ENCODE measurements around the gene VPS54.
"Not testable (repeated sequence)": the region's sequence is repeated elsewhere in the genome, so short reads cannot be mapped to it uniquely, and the experiment has no call there.

VPS54 gene

GRCh38 chr2:63866009-63866709 lies 153.1 kb downstream of the VPS54 start:
- peak in 2 of 3 donors; percentile 25 to 33 for DNase-seq

GRCh38 chr2:63865159-63865799 lies 153.9 kb downstream of the VPS54 start:
- no peak for DNase-seq

DNA sequence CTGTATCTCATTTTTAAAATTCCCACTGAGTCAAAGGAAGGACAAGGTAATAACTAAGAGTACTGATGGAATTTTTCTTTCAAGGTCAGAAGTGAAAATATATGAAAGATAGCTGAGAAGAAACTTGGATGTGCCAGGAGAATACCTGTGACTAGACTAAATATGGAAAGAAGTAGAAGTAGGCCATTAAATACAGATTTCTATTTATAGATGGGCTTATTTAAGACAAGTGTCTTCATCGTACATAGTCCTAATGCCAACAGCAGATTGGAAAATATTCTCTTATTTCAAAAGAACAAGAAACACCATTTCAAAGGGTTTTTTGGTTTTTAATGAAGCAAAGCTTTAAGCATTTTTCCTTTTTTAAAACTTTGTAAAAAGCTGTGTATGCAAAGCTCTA lies 155.5 kb downstream of the VPS54 start:
- DNase-seq, result no peak

DNA sequence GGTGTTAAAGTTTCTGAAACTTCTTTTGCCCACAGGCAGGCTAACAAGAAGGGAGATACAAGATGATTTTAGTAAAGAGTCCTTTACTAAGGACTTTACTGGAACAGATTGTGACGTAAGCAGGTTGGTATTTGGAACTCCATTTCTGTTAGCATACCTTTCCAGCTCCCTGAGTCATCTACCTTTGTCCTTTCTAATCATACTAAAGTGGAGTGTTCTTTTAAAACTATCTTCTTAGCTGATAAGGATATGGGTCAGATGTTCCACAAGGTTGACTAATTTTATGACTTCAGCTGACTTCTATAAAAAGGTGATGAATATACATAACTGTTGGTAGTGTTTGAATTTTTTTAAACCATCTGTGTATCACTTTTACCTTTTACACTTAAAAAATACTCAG lies 156.4 kb downstream of the VPS54 start:
- DNase-seq, result no peak

GRCh38 chr2:63861220-63861822 lies 157.9 kb downstream of the VPS54 start:
- peak; percentile 80 to 83 (median 82) for DNase-seq

DNA sequence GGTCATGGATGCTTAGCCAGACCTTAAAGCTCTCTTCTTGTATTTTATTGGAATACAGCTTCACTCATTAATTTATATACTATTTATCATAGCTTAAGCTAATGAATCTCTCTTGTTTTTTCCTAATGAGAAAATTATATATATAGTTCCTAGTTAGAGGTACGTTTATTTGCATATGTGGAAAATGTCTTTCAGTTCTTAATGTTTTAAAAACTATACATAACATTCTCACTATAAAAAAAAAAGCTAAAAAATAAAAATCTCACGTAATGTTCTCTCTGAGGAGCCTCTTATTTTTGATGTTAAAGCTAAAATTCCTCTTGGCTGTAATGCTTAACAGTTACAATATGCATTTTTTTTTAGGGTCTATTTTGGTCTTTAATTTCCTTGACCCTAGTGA lies 160.9 kb downstream of the VPS54 start:
- DNase-seq, result no peak

DNA sequence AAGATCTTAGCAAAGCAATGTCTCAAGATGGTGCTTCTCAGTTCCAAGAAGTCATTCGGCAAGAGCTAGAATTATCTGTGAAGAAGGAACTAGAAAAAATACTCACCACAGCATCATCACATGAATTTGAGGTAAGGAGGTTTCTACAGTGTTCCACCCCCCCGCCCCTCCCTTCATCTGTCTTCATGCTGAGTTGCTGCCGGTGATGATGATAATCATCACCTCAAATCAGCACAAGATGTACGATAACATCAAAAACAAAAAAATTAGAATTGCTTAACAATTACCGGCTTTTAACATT lies 163.0 kb downstream of the VPS54 start:
- DNase-seq, result peak; percentile 38 to 73 (median 54)

DNA sequence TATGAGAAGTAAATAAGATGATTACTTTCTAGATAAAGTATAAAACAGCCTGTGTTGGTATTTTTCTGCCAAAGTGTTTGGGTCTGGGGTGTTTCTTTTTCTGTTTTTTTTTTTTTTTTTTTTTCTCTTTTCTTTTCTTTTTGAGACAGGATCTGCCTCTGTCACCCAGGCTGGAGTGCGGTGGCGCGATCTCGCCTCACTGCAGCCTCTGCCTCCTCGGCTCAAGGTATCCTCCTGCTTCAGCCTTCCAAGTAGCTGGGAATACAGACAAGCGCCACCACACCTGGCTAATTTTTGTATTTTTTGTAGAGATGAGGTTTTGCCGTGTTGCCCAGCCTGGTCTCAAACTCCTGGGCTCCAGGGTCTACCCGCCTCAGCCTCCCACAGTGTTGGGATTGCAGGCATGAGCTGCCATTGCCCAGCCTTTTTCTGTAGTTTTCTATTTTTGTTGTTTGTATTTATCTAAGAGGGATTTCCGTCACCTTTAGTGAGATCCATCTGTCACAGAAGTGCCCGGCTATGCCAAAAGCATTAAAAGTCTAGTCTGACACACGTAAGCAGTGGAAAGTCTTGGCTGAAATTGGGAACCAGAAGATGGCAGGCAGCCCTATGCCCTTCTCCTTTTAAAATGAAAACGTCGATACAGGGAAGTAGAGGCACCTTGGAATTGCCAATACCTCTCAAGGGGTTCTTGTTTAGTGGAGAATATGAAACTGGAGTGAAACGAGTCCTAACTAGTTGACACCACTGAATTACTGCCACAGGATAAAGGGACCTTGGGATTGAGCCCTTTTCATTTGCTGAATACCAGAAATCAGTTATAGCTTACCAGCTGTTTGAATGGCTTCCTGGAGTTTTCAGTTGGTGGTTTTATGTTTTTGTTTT lies 163.6 kb downstream of the VPS54 start:
- no peak for DNase-seq

DNA sequence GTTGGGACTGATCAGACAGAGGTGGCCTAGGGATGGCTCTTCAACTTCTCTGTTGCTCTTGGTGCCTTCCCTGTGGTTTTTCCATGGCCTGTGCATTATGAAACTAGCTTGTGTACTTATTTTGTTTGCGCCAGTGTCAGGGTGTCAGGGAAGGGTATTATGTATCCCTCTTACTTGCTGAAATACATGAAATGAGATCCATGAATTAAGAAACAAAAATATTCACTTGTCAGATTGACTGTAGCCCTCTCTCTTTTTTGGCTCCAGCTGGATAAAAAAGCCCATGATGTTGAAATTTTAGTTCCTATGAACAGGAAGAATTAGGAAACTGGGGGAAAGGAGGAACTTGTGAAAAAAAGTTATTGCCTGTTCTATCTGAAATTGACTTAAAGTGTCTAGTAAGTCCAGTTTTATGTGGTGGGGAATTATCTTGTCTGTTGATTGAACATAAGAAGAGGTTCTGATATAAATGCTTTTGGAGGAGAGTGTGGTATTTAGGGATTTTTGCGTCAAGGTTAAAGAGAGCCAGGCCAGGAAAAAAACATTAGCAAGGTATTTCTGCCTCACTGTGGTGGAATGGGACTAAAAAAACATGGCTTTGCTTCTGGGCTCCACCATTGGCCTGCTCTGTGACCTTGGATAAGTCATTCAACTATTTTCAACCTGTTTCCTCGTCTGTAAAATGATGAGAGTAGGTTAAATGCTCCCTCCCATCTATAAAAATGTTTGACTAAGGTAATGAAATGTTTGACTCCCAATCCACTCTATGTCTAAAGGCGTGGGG lies 165.5 kb downstream of the VPS54 start:
- peak; percentile 61 to 88 (median 85) for DNase-seq

- no peak for DNase-seq
Observed at GRCh38 chr2:63851691-63852311, 167.4 kb downstream of the VPS54 start.

- no peak for DNase-seq
Observed at GRCh38 chr2:63850649-63851048, 168.6 kb downstream of the VPS54 start.

DNA sequence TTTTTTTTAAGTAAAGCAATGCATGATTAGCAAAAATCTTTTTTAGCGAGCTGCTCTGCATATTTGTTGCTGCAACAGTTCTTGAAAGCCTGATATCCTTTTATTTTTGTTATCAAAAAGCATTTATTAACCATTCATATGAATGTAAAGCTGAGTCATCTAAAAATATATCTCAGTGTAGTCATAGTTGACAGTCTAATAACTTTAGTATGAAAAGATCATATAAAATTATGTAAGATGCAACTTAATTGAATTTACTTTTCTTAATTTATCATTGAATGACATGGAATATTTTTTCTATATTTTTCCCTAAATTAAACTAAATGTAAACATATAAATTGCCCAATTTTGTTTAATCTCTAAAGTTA lies 169.0 kb downstream of the VPS54 start:
- no peak for DNase-seq

DNA sequence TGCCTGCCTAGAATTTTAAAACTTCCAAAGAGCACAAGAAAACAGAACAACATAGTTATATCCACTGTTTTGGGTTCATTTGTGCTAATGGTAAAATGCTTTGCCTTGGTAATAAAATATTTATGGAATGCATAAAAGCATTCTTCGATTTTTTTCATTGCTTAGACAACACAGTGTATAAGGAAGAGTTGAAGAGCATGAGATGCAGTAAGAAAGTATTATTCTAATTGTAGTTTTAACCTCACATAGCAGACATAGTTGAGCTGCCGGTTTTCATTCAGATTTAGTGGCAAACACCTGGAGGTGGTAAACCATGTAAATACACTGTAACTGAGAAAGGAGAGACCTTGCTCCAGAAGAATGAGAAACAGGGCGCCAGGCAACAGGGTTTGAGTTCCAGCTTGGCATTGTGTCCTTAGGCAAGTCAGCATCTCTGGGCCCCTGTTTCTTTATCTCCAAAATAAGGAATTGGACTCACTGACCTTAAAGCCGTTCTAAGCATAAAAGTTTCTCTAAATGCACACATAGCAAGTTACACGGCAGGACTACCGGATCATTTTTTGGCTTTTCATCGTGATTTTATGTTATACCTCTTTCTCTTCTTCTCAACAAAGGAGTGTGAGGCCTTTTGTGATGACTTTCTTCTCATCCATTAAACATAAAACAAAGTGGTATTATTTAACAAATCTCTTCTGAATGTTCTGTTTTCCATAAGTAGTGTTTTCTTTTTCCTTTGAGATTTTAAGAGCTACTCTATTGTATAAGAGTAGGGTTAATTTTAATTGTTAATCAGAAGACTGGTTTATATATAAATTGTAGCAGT lies 169.6 kb downstream of the VPS54 start:
- DNase-seq, result no peak

- DNase-seq, result not testable (repeated sequence)
Observed at GRCh38 chr2:63847571-63847970, 171.7 kb downstream of the VPS54 start.

DNA sequence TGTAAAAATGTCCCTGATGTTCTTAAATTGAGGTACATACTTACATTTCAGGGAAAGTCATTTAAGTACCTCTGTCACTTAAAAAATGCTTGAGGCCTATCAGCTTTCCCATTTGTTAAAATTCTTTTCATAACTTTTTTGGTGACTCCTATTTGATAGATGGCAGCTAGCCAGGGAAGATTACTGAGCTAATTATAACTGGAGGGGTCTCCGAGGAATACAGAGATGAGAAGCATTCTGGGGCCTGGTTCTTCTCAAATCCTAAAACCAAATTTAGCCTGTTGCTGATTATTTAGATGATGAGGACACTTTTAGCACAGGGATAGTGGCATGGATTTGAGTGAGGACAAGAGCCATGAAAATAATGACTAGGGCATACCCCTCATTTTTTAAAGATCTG lies 172.7 kb downstream of the VPS54 start:
- DNase-seq, result no peak

GRCh38 chr2:63845866-63846265 lies 173.4 kb downstream of the VPS54 start:
- no peak for DNase-seq

DNA sequence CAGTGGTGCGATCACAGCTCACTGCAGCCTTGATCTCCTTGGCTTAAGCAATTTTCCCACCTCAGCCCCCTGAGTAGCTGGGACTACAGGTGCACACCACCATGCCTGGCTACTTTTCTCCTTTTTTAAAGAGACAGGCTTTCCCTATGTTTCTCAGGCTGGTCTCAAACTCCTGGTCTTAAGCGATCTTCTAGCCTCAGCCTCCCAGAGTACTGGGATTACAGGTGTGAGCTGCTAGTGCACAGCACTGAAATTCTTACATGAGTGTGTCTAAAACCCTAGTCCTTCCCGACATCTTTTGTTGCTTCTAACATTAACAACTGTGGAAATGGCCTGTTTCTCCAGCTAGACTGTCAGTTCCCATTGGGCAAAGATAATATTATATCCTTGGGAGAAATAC lies 174.6 kb downstream of the VPS54 start:
- no peak for DNase-seq

DNA sequence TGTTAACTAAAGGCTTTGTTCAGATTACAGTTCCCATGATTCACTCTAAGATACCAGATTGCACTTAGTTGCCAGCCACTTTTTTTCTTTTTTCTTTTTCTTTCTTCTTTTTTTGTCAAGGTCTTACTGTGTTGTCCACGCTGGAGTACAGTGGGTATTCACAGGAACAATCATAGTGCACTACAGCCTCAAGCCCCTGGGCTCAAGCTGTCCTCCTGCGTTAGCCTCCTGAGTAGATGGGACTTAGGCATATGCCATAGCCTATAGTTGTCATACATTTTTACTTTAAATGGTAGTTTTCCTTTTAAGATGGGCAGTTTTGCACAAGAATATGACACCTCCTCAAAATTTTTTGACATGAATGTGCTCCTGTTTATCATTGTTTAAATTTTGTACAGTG lies 175.4 kb downstream of the VPS54 start:
- no peak for DNase-seq

DNA sequence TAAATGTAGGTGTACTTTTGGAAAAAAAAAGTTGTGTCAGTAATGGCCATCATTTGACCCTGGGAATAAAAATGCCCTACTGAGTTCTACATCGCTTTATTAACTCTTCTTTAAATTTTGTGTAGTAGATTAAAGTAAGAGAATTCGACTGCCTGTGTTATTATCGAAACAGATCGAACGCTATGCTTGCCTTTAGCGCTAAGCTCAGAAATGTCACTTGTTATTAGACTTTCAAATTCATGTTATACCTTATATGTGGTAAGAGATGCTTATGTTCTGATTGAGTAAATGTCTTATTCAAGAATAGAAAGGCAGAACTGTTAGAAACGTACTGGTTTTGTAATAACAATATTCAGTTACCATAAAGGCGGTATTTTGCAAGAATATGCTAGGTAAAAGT lies 176.1 kb downstream of the VPS54 start:
- DNase-seq, result no peak

- peak; percentile 56 to 68 (median 67) for DNase-seq
Observed at GRCh38 chr2:63842149-63843061, 176.8 kb downstream of the VPS54 start.
